Stimulated activated CD4-positive, alpha-beta T cell treated with anti-CD3 and anti-CD28 coated beads, Interleukin-4, amount 100 ng/mL, for 48 hours (primary cell): ENCODE results near the gene MMP14.
A peak's percentile ranks its signal among the peaks of the same experiment; 100 is the strongest.
"Not testable (repeated sequence)": the region's sequence is repeated elsewhere in the genome, so short reads cannot be mapped to it uniquely, and the experiment has no call there.

ENCODE experiments used
- DNase-seq, 2 donors: peaks; one replicate each; pipeline ENCODE4 v3.0.0-alpha.2; 2020; ENCODE audit warnings: low read depth in 2 of 2

Gene MMP14

GRCh38 chr14:22814941-22815713 lies 21.3 kb upstream of the MMP14 start, which contains the start of gene SLC7A7:
TSS of gene SLC7A7 (minus strand) at chr14:22815435. CDS start at chr14:22813398, 2,037 bp downstream.
- DNase-seq: no peak

- no peak for DNase-seq
Observed at GRCh38 chr14:22819151-22819988, 17.0 kb upstream of the MMP14 start.

GRCh38 chr14:22820731-22821130 lies 15.7 kb upstream of the MMP14 start:
- no peak for DNase-seq

- DNase-seq: no peak
Observed at GRCh38 chr14:22821193-22822015, 15.0 kb upstream of the MMP14 start.

GRCh38 chr14:22822016-22822570 lies 14.3 kb upstream of the MMP14 start:
- DNase-seq: no peak

GRCh38 chr14:22822571-22823098 lies 13.8 kb upstream of the MMP14 start:
- DNase-seq: peak; percentile 55 to 60

GRCh38 chr14:22824711-22825359 lies 11.6 kb upstream of the MMP14 start:
- no peak for DNase-seq

GRCh38 chr14:22829076-22829660 lies 7.2 kb upstream of the MMP14 start:
- not testable (repeated sequence) for DNase-seq

- peak; percentile 79 to 84 for DNase-seq
Observed at GRCh38 chr14:22829661-22830442, 6.5 kb upstream of the MMP14 start, which contains the start of gene MRPL52. TSS of gene MRPL52 (plus strand) at chr14:22829887. CDS start at chr14:22829913, 26 bp downstream.

GRCh38 chr14:22830443-22831010 lies 5.9 kb upstream of the MMP14 start:
- DNase-seq: no peak

GRCh38 chr14:22835505-22835904 lies 880 bp upstream of the MMP14 start:
- no peak for DNase-seq

- no peak for DNase-seq
Observed at GRCh38 chr14:22837114-22837749, 847 bp downstream of the MMP14 start.

GRCh38 chr14:22837750-22838538 lies 1.6 kb downstream of the MMP14 start:
- no peak for DNase-seq

GRCh38 chr14:22838631-22839041 lies 2.3 kb downstream of the MMP14 start:
- no peak for DNase-seq

GRCh38 chr14:22839159-22839779 lies 2.9 kb downstream of the MMP14 start:
- DNase-seq: no peak

GRCh38 chr14:22841311-22841710 lies 4.9 kb downstream of the MMP14 start:
- no peak for DNase-seq

- no peak for DNase-seq
Observed at GRCh38 chr14:22841769-22842168, 5.4 kb downstream of the MMP14 start.
